Peyer's patch (tissue), 4 donors: ENCODE measurements around the gene ADORA2B.

ENCODE experiments used
- POLR2A ChIP-seq, 2 donors: fragments of 450-650 bp; IDR thresholded peaks; one replicate each; pipeline ENCODE4 v1.5.1; 2017; ENCODE audit warnings: antibody characterized with exemption in 2 of 2, mild to moderate bottlenecking in 2 of 2, moderate library complexity in 2 of 2
- TF ChIP-seq, protein P1 (sequence below), 6 experiments: fragments of 450-650 bp in 4 of 6; fragments of 200-600 bp in 2 of 6; sonication (generic) in 1 of 6; IDR thresholded peaks; one replicate each; pipeline ENCODE4 v1.5.1; 2017 to 2019; ENCODE audit warnings: antibody characterized with exemption in 6 of 6, mild to moderate bottlenecking in 3 of 6, moderate library complexity in 1 of 6

DNA sequence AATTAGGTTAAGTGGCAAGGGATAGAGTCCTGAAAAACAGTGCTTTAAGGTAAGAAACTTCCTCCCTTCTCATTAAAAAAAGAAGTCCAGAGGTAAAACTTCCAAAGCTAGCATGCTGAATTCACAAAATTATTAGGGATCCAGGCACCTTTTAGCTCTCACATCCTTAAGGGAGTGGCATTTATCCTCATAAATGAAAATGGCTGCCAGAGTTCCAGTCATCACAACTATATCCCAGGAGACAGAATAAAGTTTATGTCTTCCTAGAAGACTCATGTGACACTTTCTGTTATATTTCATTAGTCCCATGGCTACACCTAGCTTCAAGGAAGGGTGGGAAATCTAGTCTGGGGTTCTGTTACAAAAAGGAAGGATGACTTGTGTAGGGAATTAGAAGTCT lies 23.3 kb upstream of the ADORA2B start:
- TF ChIP-seq POLR2A (IDR thresholded peaks at IDR 0.05) = no peak
- TF ChIP-seq, protein P1, sequence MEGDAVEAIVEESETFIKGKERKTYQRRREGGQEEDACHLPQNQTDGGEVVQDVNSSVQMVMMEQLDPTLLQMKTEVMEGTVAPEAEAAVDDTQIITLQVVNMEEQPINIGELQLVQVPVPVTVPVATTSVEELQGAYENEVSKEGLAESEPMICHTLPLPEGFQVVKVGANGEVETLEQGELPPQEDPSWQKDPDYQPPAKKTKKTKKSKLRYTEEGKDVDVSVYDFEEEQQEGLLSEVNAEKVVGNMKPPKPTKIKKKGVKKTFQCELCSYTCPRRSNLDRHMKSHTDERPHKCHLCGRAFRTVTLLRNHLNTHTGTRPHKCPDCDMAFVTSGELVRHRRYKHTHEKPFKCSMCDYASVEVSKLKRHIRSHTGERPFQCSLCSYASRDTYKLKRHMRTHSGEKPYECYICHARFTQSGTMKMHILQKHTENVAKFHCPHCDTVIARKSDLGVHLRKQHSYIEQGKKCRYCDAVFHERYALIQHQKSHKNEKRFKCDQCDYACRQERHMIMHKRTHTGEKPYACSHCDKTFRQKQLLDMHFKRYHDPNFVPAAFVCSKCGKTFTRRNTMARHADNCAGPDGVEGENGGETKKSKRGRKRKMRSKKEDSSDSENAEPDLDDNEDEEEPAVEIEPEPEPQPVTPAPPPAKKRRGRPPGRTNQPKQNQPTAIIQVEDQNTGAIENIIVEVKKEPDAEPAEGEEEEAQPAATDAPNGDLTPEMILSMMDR (IDR thresholded peaks at IDR 0.05) = no peak
